ENCODE results near the gene VAV1. TPM values are rescaled to one million over a fixed set of nuclear protein-coding genes. Genes with fewer than 3 reads are reported as not detected.

VAV1 gene
- total and polyA plus RNA-seq, 2 of the 13 experiments (the other 11 are each of a cell fraction or from before 2014, with no cell fraction given): not detected

- TF ChIP-seq KDM5B (CRISPR knock-in tag; IDR thresholded peaks at IDR 0.05; ENCODE audit: borderline replicate concordance) (no peak; the same call in 1 of the 2 replicates), ZFY (CRISPR knock-in tag; IDR thresholded peaks at IDR 0.05) (no peak), MED1 (CRISPR knock-in tag; IDR thresholded peaks at IDR 0.05) (no peak), HOXA7 (CRISPR knock-in tag; IDR thresholded peaks at IDR 0.05) (no peak), ZNF256 (CRISPR knock-in tag; conservative IDR thresholded peaks at IDR 0.05) (no peak), CHD4 (IDR thresholded peaks at IDR 0.05; ENCODE audit: borderline replicate concordance, low read length) (0 out of 2 replicates have a peak, but pooled peaks have one; percentile 37), ADNP (CRISPR knock-in tag; IDR thresholded peaks at IDR 0.05) (no peak), SAP130 (CRISPR knock-in tag; IDR thresholded peaks at IDR 0.05; ENCODE audit: low read depth) (no peak), STAT5B (CRISPR knock-in tag; IDR thresholded peaks at IDR 0.05) (no peak), SNAPC5 (CRISPR knock-in tag; IDR thresholded peaks at IDR 0.05; ENCODE audit: borderline replicate concordance) (no peak), POGK (CRISPR knock-in tag; conservative IDR thresholded peaks at IDR 0.05) (no peak), ZNF75D (CRISPR knock-in tag; IDR thresholded peaks at IDR 0.05; ENCODE audit: borderline replicate concordance) (no peak), ZBTB39 (CRISPR knock-in tag; IDR thresholded peaks at IDR 0.05) (no peak), ZNF646 (CRISPR knock-in tag; IDR thresholded peaks at IDR 0.05) (no peak; the same call in 1 of the 2 replicates), HHEX (CRISPR knock-in tag; IDR thresholded peaks at IDR 0.05) (no peak), IRF1 (CRISPR knock-in tag; IDR thresholded peaks at IDR 0.05; ENCODE audit: low read depth) (no peak)
These were observed 35.6 kb upstream of the VAV1 start (continued) for GRCh38 chr19:6736917-6737283.
